Lower leg skin (tissue), 3 donors: ENCODE data around the gene TGM5.

Experiments
- POLR2A ChIP-seq, 2 donors: fragments of 450-650 bp; IDR thresholded peaks; one replicate each; pipeline ENCODE4 v1.6.1; 2016 to 2017; ENCODE audit warnings: antibody characterized with exemption in 2 of 2, mild to moderate bottlenecking in 1 of 2, moderate library complexity in 1 of 2
- TF ChIP-seq, protein P1 (sequence below), 3 donors: fragments of 450-650 bp; IDR thresholded peaks; one replicate each; pipeline ENCODE4 v1.5.1; 2016; ENCODE audit warnings: antibody characterized with exemption in 3 of 3, mild to moderate bottlenecking in 3 of 3, moderate library complexity in 2 of 3

DNA sequence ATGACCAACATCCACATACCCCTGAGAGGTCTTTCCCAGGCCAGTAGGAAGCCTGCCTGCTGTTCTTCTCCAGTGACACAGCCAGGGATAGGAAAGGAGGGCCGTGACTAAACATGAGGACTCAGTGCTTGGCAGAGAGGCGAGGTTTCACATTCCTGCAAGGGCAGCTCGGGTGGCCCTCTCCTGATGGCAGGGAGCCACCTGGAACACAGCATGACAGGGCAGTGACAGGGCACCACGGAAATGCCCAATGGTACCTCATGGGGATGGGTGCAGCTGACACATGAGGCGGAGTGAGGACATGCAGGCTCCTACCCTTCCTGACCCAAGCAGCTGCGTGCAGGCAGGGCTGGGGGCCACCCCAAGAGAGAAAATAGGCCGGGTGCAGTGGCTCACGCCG is 7.4 kb upstream of the TGM5 start:
- TF ChIP-seq, protein P1, sequence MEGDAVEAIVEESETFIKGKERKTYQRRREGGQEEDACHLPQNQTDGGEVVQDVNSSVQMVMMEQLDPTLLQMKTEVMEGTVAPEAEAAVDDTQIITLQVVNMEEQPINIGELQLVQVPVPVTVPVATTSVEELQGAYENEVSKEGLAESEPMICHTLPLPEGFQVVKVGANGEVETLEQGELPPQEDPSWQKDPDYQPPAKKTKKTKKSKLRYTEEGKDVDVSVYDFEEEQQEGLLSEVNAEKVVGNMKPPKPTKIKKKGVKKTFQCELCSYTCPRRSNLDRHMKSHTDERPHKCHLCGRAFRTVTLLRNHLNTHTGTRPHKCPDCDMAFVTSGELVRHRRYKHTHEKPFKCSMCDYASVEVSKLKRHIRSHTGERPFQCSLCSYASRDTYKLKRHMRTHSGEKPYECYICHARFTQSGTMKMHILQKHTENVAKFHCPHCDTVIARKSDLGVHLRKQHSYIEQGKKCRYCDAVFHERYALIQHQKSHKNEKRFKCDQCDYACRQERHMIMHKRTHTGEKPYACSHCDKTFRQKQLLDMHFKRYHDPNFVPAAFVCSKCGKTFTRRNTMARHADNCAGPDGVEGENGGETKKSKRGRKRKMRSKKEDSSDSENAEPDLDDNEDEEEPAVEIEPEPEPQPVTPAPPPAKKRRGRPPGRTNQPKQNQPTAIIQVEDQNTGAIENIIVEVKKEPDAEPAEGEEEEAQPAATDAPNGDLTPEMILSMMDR (IDR thresholded peaks at IDR 0.05), result no peak
- no peak for TF ChIP-seq POLR2A (IDR thresholded peaks at IDR 0.05)
